Measurements from ENCODE around the gene SLC16A1. TPM values are rescaled to one million over a fixed set of nuclear protein-coding genes. Genes with fewer than 3 reads are reported as not detected.

The SLC16A1 gene
- total RNA-seq, 1 donor from 2014 or later: 68.1 TPM

- Mint-ChIP-seq H3K27ac (ENCODE audit: unreplicated experiment) (no peak overlapping the region), H3K27me3 (ENCODE audit: low read depth) (no peaks in the 10 kb centered on the region), H3K4me3 (ENCODE audit: unreplicated experiment) (no peak overlapping the region), H3K36me3 (ENCODE audit: low read depth) (no peaks in the 10 kb centered on the region), H3K4me1 (ENCODE audit: low read depth) (no peaks in the 10 kb centered on the region), H3K9me3 (ENCODE audit: low read depth) (no peaks in the 10 kb centered on the region)
- no peak for DNase-seq (ENCODE audit: low spot score)
- TF ChIP-seq, protein P1, sequence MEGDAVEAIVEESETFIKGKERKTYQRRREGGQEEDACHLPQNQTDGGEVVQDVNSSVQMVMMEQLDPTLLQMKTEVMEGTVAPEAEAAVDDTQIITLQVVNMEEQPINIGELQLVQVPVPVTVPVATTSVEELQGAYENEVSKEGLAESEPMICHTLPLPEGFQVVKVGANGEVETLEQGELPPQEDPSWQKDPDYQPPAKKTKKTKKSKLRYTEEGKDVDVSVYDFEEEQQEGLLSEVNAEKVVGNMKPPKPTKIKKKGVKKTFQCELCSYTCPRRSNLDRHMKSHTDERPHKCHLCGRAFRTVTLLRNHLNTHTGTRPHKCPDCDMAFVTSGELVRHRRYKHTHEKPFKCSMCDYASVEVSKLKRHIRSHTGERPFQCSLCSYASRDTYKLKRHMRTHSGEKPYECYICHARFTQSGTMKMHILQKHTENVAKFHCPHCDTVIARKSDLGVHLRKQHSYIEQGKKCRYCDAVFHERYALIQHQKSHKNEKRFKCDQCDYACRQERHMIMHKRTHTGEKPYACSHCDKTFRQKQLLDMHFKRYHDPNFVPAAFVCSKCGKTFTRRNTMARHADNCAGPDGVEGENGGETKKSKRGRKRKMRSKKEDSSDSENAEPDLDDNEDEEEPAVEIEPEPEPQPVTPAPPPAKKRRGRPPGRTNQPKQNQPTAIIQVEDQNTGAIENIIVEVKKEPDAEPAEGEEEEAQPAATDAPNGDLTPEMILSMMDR (IDR thresholded peaks at IDR 0.05): no peak
Observed at GRCh38 chr1:112981426-112981825, 25.4 kb upstream of the SLC16A1 start.

GRCh38 chr1:112975336-112975735 is 19.3 kb upstream of the SLC16A1 start:
- TF ChIP-seq, protein P1 (IDR thresholded peaks at IDR 0.05): no peak
- peaks cover 1% of the 10 kb centered on the region for H3K36me3 Mint-ChIP-seq (ENCODE audit: low read depth)
- DNase-seq (ENCODE audit: low spot score): no peak

GRCh38 chr1:112974646-112975045 is 18.6 kb upstream of the SLC16A1 start:
- Mint-ChIP-seq H3K27me3 (ENCODE audit: low read depth) (no peaks in the 10 kb centered on the region), H3K4me1 (ENCODE audit: low read depth) (no peaks in the 10 kb centered on the region), H3K9me3 (ENCODE audit: low read depth) (peaks cover 7% of the 10 kb centered on the region), H3K27ac (ENCODE audit: unreplicated experiment) (no peak overlapping the region), H3K4me3 (ENCODE audit: unreplicated experiment) (no peak overlapping the region), H3K36me3 (ENCODE audit: low read depth) (peaks cover 1% of the 10 kb centered on the region)
- TF ChIP-seq, protein P1 (IDR thresholded peaks at IDR 0.05): no peak
- DNase-seq (ENCODE audit: low spot score): no peak

More at GRCh38 chr1:112975336-112975735, 19.3 kb upstream of the SLC16A1 start:
- Mint-ChIP-seq H3K4me3 (ENCODE audit: unreplicated experiment) (no peak overlapping the region), H3K4me1 (ENCODE audit: low read depth) (no peaks in the 10 kb centered on the region), H3K9me3 (ENCODE audit: low read depth) (peaks cover 7% of the 10 kb centered on the region), H3K27ac (ENCODE audit: unreplicated experiment) (no peak overlapping the region), H3K27me3 (ENCODE audit: low read depth) (no peaks in the 10 kb centered on the region)

GRCh38 chr1:112973788-112974187 is 17.8 kb upstream of the SLC16A1 start:
- Mint-ChIP-seq H3K27ac (ENCODE audit: unreplicated experiment) (no peak overlapping the region), H3K36me3 (ENCODE audit: low read depth) (peaks cover 5% of the 10 kb centered on the region), H3K4me1 (ENCODE audit: low read depth) (no peaks in the 10 kb centered on the region), H3K9me3 (ENCODE audit: low read depth) (peaks cover 7% of the 10 kb centered on the region), H3K27me3 (ENCODE audit: low read depth) (no peaks in the 10 kb centered on the region), H3K4me3 (ENCODE audit: unreplicated experiment) (no peak overlapping the region)
- TF ChIP-seq, protein P1 (IDR thresholded peaks at IDR 0.05): no peak
- DNase-seq (ENCODE audit: low spot score): no peak

DNA sequence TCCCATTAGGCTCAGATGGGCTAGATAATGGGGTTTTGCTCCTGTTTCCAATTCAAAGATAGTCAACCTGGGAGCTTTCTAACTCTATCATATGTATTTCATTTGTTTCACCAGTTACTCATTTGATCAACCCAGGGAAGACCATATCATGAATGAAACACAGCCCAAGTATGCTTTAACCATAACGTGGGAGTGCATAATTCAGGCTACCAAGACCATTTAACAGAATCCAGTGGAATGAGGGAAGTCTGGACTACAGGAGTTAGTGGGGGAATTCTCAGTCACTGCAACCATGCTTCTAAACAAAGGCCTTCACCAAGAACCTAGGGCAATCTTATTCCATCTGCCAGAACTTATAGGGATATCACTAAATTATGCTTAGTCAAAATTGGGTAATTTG is 15.0 kb upstream of the SLC16A1 start:
- H3K27ac Mint-ChIP-seq (ENCODE audit: unreplicated experiment): no peak overlapping the region
- no peaks in the 10 kb centered on the region for H3K27me3 Mint-ChIP-seq (ENCODE audit: low read depth)
- H3K4me3 Mint-ChIP-seq (ENCODE audit: unreplicated experiment): no peak overlapping the region
- TF ChIP-seq, protein P1 (IDR thresholded peaks at IDR 0.05): no peak
- no peak for DNase-seq (ENCODE audit: low spot score)
- H3K4me1 Mint-ChIP-seq (ENCODE audit: low read depth): no peaks in the 10 kb centered on the region
- peaks cover 19% of the 10 kb centered on the region for H3K36me3 Mint-ChIP-seq (ENCODE audit: low read depth)
- peaks cover 7% of the 10 kb centered on the region for H3K9me3 Mint-ChIP-seq (ENCODE audit: low read depth)
